ENCODE results near the gene MTCL1.

Gene MTCL1

GRCh38 chr18:8874872-8875271 is 169.5 kb downstream of the MTCL1 start:
- no peak for DNase-seq

GRCh38 chr18:8876887-8877286 is 171.5 kb downstream of the MTCL1 start:
- no peak for DNase-seq

- DNase-seq = no peak
Measured at GRCh38 chr18:8881103-8881502, 175.7 kb downstream of the MTCL1 start.
